ENCODE measurements around the gene TMEM205. TPM values are rescaled to one million over a fixed set of nuclear protein-coding genes. Genes with fewer than 3 reads are reported as not detected.

Gene TMEM205
- total and polyA plus RNA-seq, 10 of the 15 experiments (the other 5 are each of a cell fraction or from before 2014, with no cell fraction given): 27.8 to 144 (median 88.3) TPM

- no peak for TF ChIP-seq CUX1 (IDR thresholded peaks at IDR 0.05; ENCODE audit: insufficient replicate concordance, low read depth, low read length)
- no peak for TF ChIP-seq TAF1 (IDR thresholded peaks at IDR 0.05; ENCODE audit: borderline replicate concordance, low read depth, low read length)
- TF ChIP-seq ZNF384 (IDR thresholded peaks at IDR 0.05; ENCODE audit: borderline replicate concordance, low read depth, low read length): no peak
- no peak for TF ChIP-seq CTCF (IDR thresholded peaks at IDR 0.05 in 2 of 3, conservative IDR thresholded peaks at IDR 0.05 in 1 of 3; ENCODE audit: control insufficient read depth in 2 of 3, extremely low read depth in 1 of 3, insufficient read depth in 1 of 3, low read depth in 3 of 3, low read length in 3 of 3)
- TF ChIP-seq POU2F2 (IDR thresholded peaks at IDR 0.05; ENCODE audit: borderline replicate concordance, low read depth, low read length): no peak
- no peak for TF ChIP-seq HDAC6 (IDR thresholded peaks at IDR 0.05; ENCODE audit: unreplicated experiment)
- no peak for TF ChIP-seq RELA (IDR thresholded peaks at IDR 0.05; ENCODE audit: borderline replicate concordance, partially characterized antibody)
- TF ChIP-seq NFIC (IDR thresholded peaks at IDR 0.05; ENCODE audit: low read depth, low read length): no peak
- no peak for TF ChIP-seq NKRF (conservative IDR thresholded peaks at IDR 0.05)
- no peak for TF ChIP-seq RBBP5 (conservative IDR thresholded peaks at IDR 0.05)
- TF ChIP-seq HCFC1 (IDR thresholded peaks at IDR 0.05; ENCODE audit: low read length): no peak
- no peak for TF ChIP-seq ELK1 (IDR thresholded peaks at IDR 0.05; ENCODE audit: low read depth, low read length)
- no peak for TF ChIP-seq SUPT20H (IDR thresholded peaks at IDR 0.05; ENCODE audit: borderline replicate concordance, control insufficient read depth, low read depth, low read length)
These were observed 14.6 kb downstream of the TMEM205 start (continued) for GRCh38 chr19:11331502-11331901.
